ENCODE results near the gene PGM5. TPM values are rescaled to one million over a fixed set of nuclear protein-coding genes. Genes with fewer than 3 reads are reported as not detected.

Gene PGM5
- total RNA-seq, 1 experiment from 2014 or later, result 0.13 TPM

GRCh38 chr9:68536876-68537615, 180.6 kb downstream of the PGM5 start:
- CTCF ChIA-PET, result interaction anchor here (0.7 to 3.1 kb wide), 3 partner anchors 24 to 120 kb away, joined by 3 to 17 read pairs (median 3); no protein-coding TSS in a partner anchor
- TF ChIP-seq NFATC4 (CRISPR knock-in tag; IDR thresholded peaks at IDR 0.05), result no peak
- no peak for TF ChIP-seq ZNF512 (CRISPR knock-in tag; IDR thresholded peaks at IDR 0.05; ENCODE audit: borderline replicate concordance)
- TF ChIP-seq, protein P1, sequence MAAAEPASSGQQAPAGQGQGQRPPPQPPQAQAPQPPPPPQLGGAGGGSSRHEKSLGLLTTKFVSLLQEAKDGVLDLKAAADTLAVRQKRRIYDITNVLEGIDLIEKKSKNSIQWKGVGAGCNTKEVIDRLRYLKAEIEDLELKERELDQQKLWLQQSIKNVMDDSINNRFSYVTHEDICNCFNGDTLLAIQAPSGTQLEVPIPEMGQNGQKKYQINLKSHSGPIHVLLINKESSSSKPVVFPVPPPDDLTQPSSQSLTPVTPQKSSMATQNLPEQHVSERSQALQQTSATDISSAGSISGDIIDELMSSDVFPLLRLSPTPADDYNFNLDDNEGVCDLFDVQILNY (CRISPR knock-in tag; IDR thresholded peaks at IDR 0.05), result no peak
- no peak for TF ChIP-seq ZNF425 (CRISPR knock-in tag; conservative IDR thresholded peaks at IDR 0.05)
- no peak for TF ChIP-seq ETV6 (CRISPR knock-in tag; IDR thresholded peaks at IDR 0.05)
- no peak for TF ChIP-seq ZNF416 (CRISPR knock-in tag; IDR thresholded peaks at IDR 0.05)
- ATAC-seq (no peak), DNase-seq (ENCODE audit: low spot score) (no peak)
- Mint-ChIP-seq H3K27me3 (ENCODE audit: low read depth) (peaks cover 62% of the 10 kb centered on the region), H3K4me3 (no peak overlapping the region), H3K9me3 (no peaks in the 10 kb centered on the region), H3K27ac (no peak overlapping the region), H3K4me1 (no peaks in the 10 kb centered on the region), H3K36me3 (no peaks in the 10 kb centered on the region)
- POLR2A ChIA-PET, result no interaction called here

DNA sequence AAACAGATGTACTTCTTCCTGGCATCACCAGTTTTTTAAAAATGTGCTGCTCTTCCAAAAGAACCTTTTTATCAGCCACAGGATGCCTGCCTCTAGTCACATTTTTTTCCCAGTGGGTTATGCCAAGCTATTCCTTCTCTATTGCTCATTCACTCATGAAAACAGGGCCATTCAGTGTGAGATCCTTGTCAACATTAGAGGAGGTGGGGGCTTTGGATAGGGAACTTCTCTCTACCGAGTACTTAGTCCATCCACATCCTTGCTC, 181.1 kb downstream of the PGM5 start:
- ATAC-seq (no peak), DNase-seq (ENCODE audit: low spot score) (no peak)
- no peaks in the 10 kb centered on the region for H3K4me1 Mint-ChIP-seq
- ChIA-PET POLR2A (no interaction called here), CTCF (interaction anchor here (1.1 to 3.1 kb wide), 2 partner anchors 24 to 30 kb away, joined by 3 to 17 read pairs; no protein-coding TSS in a partner anchor)
- H3K27me3 Mint-ChIP-seq (ENCODE audit: low read depth), result peaks cover 63% of the 10 kb centered on the region
- H3K4me3 Mint-ChIP-seq, result no peak overlapping the region
- no peaks in the 10 kb centered on the region for H3K36me3 Mint-ChIP-seq
- H3K9me3 Mint-ChIP-seq, result no peaks in the 10 kb centered on the region
- H3K27ac Mint-ChIP-seq, result no peak overlapping the region
- TF ChIP-seq ZNF512 (CRISPR knock-in tag; IDR thresholded peaks at IDR 0.05; ENCODE audit: borderline replicate concordance) (no peak), PRRX2 (CRISPR knock-in tag; IDR thresholded peaks at IDR 0.05) (no peak), ZNF232 (CRISPR knock-in tag; IDR thresholded peaks at IDR 0.05) (no peak), SMAD3 (CRISPR knock-in tag; IDR thresholded peaks at IDR 0.05; ENCODE audit: borderline replicate concordance) (no peak), SOX15 (CRISPR knock-in tag; IDR thresholded peaks at IDR 0.05) (no peak), MYBL2 (CRISPR knock-in tag; IDR thresholded peaks at IDR 0.05) (no peak), RORB (CRISPR knock-in tag; IDR thresholded peaks at IDR 0.05) (no peak), ETV6 (CRISPR knock-in tag; IDR thresholded peaks at IDR 0.05) (no peak), GRHL2 (CRISPR knock-in tag; IDR thresholded peaks at IDR 0.05; ENCODE audit: insufficient replicate concordance, severe bottlenecking) (no peak), NFATC4 (CRISPR knock-in tag; IDR thresholded peaks at IDR 0.05) (no peak), NR2C2 (CRISPR knock-in tag; IDR thresholded peaks at IDR 0.05) (no peak), NR3C1 (CRISPR knock-in tag; conservative IDR thresholded peaks at IDR 0.05; ENCODE audit: low read depth) (no peak), ZSCAN18 (CRISPR knock-in tag; IDR thresholded peaks at IDR 0.05) (no peak), FOXK1 (CRISPR knock-in tag; IDR thresholded peaks at IDR 0.05) (no peak), ZNF263 (CRISPR knock-in tag; IDR thresholded peaks at IDR 0.05; ENCODE audit: low read depth) (no peak), ZNF671 (CRISPR knock-in tag; IDR thresholded peaks at IDR 0.05) (no peak)
- TF ChIP-seq, protein P2, sequence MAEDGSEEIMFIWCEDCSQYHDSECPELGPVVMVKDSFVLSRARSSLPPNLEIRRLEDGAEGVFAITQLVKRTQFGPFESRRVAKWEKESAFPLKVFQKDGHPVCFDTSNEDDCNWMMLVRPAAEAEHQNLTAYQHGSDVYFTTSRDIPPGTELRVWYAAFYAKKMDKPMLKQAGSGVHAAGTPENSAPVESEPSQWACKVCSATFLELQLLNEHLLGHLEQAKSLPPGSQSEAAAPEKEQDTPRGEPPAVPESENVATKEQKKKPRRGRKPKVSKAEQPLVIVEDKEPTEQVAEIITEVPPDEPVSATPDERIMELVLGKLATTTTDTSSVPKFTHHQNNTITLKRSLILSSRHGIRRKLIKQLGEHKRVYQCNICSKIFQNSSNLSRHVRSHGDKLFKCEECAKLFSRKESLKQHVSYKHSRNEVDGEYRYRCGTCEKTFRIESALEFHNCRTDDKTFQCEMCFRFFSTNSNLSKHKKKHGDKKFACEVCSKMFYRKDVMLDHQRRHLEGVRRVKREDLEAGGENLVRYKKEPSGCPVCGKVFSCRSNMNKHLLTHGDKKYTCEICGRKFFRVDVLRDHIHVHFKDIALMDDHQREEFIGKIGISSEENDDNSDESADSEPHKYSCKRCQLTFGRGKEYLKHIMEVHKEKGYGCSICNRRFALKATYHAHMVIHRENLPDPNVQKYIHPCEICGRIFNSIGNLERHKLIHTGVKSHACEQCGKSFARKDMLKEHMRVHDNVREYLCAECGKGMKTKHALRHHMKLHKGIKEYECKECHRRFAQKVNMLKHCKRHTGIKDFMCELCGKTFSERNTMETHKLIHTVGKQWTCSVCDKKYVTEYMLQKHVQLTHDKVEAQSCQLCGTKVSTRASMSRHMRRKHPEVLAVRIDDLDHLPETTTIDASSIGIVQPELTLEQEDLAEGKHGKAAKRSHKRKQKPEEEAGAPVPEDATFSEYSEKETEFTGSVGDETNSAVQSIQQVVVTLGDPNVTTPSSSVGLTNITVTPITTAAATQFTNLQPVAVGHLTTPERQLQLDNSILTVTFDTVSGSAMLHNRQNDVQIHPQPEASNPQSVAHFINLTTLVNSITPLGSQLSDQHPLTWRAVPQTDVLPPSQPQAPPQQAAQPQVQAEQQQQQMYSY (CRISPR knock-in tag; IDR thresholded peaks at IDR 0.05), result no peak
- TF ChIP-seq, protein P3, sequence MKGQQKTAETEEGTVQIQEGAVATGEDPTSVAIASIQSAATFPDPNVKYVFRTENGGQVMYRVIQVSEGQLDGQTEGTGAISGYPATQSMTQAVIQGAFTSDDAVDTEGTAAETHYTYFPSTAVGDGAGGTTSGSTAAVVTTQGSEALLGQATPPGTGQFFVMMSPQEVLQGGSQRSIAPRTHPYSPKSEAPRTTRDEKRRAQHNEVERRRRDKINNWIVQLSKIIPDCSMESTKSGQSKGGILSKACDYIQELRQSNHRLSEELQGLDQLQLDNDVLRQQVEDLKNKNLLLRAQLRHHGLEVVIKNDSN (CRISPR knock-in tag; IDR thresholded peaks at IDR 0.05), result no peak
